Left renal pelvis (tissue), 4 donors: ENCODE data around the gene NGEF. TPM values are rescaled to one million over a fixed set of nuclear protein-coding genes. Genes with fewer than 3 reads are reported as not detected.
"Not testable (repeated sequence)": the region's sequence is repeated elsewhere in the genome, so short reads cannot be mapped to it uniquely, and the experiment has no call there.

Experiments used
- DNase-seq, 4 donors: peaks; one replicate each; pipeline ENCODE4 v3.0.0-alpha.2; 2013; ENCODE audit warnings: low read depth in 4 of 4, low spot score in 3 of 4
- polyA plus RNA-seq, 4 donors: library from polyadenylated mRNA; unstranded; fragments of 120-200 nt; gene quantifications; one replicate each; pipeline ENCODE4 v1.2.1, GENCODE V29; 2013; ENCODE audit not compliant: insufficient read length in 4 of 4

The NGEF gene
- polyA plus RNA-seq, 4 donors = 2.3 to 7.2 (median 3.5) TPM

- DNase-seq = no peak
These were observed 83.0 kb downstream of the NGEF start for GRCh38 chr2:232930059-232930400.

- no peak for DNase-seq
These were observed 83.6 kb downstream of the NGEF start for GRCh38 chr2:232929303-232930058.

GRCh38 chr2:232928551-232929302 lies 84.3 kb downstream of the NGEF start:
- DNase-seq = no peak

- no peak for DNase-seq
These were observed 85.1 kb downstream of the NGEF start for GRCh38 chr2:232927793-232928550.

GRCh38 chr2:232927032-232927792 lies 85.8 kb downstream of the NGEF start:
- DNase-seq = no peak

- no peak for DNase-seq
These were observed 86.6 kb downstream of the NGEF start for GRCh38 chr2:232926431-232926939.

- no peak for DNase-seq
These were observed 87.3 kb downstream of the NGEF start for GRCh38 chr2:232925821-232926156.

GRCh38 chr2:232925153-232925820 lies 87.8 kb downstream of the NGEF start:
- no peak for DNase-seq

- DNase-seq = no peak
These were observed 88.6 kb downstream of the NGEF start for GRCh38 chr2:232924433-232924832.

GRCh38 chr2:232920760-232921159 lies 92.3 kb downstream of the NGEF start:
- no peak for DNase-seq

- no peak for DNase-seq
These were observed 93.0 kb downstream of the NGEF start for GRCh38 chr2:232920055-232920454.

GRCh38 chr2:232919141-232919540 lies 93.9 kb downstream of the NGEF start:
- no peak for DNase-seq

- no peak for DNase-seq
These were observed 99.2 kb downstream of the NGEF start for GRCh38 chr2:232913903-232914302.

- DNase-seq = no peak
These were observed 101.3 kb downstream of the NGEF start for GRCh38 chr2:232911712-232912277.

GRCh38 chr2:232910376-232910775 lies 102.7 kb downstream of the NGEF start:
- no peak for DNase-seq

- DNase-seq = no peak
These were observed 104.4 kb downstream of the NGEF start for GRCh38 chr2:232908695-232909094.

- DNase-seq = not testable (repeated sequence)
These were observed 105.4 kb downstream of the NGEF start for GRCh38 chr2:232907718-232908085.

GRCh38 chr2:232906867-232907717 lies 106.0 kb downstream of the NGEF start:
- not testable (repeated sequence) for DNase-seq

- no peak for DNase-seq
These were observed 109.1 kb downstream of the NGEF start for GRCh38 chr2:232903989-232904388.
